C4-2B (cell line): ENCODE data around the gene MKI67.

ENCODE experiments used
- CTCF ChIP-seq: fragments of 450-650 bp; conservative IDR thresholded peaks from 2 replicates; pipeline ENCODE4 v1.5.1; 2017; ENCODE audit warnings: mild to moderate bottlenecking
- ZFX ChIP-seq: fragments of 450-650 bp; IDR thresholded peaks from 2 replicates; pipeline ENCODE4 v1.6.1; 2017

- TF ChIP-seq CTCF (no peak), ZFX (no peak)
These were observed 48.6 kb upstream of the MKI67 start for GRCh38 chr10:128174581-128175559.
